LoVo (cell line): Measurements from ENCODE around the gene TRIM41.

Experiments
- DNase-seq: peaks from one replicate; pipeline ENCODE4 v3.0.0-alpha.2; 2016; ENCODE audit warnings: low spot score

TRIM41 gene

DNA sequence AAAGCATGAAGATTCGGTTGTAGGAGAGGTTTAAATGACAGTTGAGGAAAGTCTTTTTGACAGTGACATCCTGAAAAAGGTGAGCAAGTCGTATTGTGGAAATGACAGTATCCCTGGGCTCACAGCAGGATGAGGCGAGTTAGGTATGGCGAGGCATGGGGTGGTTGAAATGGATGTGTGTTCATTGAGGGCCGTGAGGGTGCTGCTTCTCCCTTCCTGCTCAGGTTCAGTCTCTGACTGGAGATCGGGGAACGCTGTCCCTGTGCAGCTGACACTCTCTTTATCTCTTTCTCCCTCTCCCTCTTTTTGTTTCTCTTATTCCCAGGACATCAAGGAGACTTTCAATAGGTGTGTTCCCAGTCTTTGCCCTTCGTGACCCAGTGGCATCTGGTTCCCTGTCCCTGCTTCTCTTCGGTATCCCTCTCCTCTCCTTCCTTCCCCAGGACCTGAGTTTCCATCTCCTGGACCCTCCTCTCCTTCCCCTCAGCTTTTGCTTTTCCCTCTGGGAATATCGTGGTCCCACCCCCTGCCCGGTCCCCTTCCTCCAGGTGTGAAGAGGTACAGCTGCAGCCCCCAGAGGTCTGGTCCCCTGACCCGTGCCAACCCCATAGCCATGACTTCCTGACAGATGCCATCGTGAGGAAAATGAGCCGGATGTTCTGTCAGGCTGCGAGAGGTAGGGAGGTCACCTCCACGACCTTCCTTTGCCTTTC, 10.2 kb downstream of the TRIM41 start:
- DNase-seq = no peak

DNA sequence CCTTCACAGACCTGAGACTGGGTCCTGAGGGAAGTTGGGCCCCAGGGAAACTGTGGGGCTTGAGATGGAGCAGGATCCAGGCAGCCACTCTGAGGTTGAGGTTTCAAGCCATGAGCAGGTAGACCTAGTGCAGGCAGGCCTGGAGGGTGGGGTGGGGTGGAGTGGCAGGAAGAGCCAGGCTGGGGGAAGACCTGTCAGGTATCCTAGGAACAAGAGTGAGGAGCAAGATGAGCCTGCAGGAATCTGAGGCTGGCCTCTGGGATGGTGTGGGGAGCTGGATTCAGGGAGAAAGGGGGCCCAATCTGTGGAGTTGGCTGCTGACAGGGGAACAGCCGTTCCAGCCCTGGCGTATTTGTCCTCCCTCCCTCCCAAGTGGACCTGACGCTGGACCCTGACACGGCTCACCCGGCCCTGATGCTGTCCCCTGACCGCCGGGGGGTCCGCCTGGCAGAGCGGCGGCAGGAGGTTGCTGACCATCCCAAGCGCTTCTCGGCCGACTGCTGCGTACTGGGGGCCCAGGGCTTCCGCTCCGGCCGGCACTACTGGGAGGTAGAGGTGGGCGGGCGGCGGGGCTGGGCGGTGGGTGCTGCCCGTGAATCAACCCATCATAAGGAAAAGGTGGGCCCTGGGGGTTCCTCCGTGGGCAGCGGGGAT, 10.8 kb downstream of the TRIM41 start:
- no peak for DNase-seq

DNA sequence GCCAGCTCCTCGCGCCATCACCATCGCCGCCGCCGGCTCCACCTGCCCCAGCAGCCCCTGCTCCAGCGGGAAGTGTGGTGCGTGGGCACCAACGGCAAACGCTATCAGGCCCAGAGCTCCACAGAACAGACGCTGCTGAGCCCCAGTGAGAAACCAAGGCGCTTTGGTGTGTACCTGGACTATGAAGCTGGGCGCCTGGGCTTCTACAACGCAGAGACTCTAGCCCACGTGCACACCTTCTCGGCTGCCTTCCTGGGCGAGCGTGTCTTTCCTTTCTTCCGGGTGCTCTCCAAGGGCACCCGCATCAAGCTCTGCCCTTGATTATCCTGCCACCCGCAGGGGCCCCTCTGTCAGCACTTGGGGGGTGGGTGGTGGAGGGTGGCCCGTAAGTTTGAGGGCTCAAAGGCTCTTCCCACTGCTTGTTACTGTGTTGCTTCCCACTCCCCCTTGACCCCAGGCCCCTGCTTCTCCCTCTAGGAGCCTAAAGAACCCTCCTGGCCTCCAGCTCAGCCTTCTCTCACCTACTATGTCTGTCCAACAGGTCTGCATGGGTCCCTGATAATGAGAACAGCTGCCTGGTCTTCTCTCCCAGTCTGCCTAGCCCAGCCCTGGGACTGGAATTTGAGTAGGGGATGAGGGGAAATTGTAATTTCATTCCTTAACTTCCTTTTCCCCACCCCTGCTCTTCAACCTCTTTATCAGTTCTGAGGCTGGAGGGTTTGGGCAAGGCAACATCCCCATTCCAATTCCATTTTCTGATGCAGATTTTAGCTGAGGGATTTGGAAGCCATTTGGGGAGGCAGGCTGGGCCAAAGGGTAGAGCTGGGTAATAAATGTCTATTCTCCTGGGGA, 11.6 kb downstream of the TRIM41 start:
- no peak for DNase-seq

DNA sequence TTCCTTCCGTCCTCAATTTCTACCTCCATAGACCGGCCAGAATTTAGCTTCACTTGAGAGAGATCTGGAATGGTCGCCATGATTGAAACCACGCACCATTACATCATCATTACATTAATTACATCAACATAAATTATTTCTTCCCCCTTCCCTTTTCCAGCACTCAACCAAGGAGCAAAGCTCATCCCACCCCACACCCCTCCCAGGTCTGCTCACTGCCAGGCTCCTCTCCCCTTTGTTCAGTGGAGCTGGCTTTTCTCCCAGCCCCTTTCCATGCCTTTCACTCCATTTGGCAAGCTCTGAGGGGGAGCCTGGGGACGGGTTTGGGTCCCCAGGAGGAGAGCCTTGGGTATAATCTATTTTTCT, 12.2 kb downstream of the TRIM41 start:
- DNase-seq = no peak

DNA sequence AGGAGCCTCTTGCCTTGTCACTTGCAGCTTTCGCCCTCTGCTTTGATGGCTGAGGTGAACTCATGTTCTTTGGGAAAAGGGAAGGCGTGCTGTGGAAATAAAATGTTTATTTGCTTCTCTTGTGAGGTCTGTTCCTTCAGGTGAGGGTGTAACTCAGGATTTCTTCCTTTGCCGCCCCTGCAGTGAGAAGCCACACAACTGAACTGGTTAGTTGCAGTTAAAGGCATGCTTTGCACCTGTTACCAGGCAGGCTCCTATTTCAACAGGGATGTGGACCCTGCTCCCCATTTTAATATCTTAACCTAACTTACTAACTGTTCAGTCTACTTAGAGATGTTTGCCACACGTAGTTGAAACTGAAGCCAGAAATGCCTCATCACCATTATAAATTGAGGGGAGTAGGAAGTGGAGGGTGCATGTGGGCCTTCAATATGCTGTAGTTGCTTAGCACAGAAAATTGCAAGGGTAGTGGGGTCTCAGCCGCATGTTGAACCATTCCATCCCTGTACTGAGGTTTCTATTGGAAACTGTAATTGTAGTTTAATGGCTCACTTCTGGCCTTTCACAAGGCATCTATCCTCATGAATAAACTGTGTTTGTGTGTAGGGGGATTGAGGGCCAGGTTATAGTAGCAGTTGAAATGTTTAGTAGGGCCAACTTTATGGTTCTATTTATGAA, 12.7 kb downstream of the TRIM41 start:
- no peak for DNase-seq

DNA sequence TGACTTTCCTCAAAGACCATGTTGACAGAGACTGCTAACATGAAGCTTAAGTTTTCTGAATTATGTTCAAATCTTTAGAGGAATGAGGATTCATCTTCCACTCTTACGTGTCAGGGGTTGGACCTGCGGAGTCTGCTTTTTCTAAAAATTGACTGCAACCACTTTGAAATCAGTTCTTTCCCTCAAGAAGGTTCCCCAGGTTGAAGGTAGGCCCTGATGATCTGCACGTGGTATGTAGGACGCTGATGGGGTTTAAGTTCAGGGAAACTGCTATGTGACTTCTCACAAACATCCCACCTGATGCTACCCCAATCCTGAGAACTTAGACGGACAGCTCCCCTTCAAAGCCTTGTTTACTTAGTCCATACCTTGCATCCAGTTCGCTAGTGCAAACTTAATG, 13.4 kb downstream of the TRIM41 start:
- no peak for DNase-seq

DNA sequence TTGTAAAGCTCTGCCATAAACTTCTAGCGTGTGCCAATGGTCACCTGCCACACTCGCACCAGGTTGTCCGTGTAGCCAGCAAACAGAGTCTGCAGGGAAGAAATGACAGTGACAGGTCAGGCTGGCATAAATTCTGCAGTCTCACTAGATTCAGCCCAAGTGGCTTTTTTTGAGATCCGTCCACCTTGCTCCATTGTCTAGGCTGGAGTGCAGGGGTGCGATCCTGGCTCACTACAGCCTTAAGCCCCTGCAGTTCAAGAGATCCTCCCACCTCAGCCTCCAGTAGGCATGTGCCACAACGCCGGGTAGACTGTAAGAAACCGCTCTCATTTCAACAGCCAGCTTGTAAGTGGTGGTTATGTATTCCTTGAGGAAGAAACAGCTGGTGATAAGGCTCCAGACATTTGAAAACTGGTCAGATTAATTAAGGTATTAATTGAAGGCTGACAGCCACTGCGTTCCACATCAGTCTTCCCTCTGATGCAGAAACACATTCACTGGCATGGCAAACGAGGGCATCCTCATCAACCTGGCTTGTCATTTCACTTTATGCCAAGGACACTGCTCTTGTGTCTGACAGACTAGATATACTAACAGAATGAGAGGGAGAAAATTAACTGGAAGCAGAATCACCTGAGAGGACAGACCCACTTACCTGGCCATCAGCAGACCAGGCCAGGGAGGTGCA, 14.0 kb downstream of the TRIM41 start:
- no peak for DNase-seq

DNA sequence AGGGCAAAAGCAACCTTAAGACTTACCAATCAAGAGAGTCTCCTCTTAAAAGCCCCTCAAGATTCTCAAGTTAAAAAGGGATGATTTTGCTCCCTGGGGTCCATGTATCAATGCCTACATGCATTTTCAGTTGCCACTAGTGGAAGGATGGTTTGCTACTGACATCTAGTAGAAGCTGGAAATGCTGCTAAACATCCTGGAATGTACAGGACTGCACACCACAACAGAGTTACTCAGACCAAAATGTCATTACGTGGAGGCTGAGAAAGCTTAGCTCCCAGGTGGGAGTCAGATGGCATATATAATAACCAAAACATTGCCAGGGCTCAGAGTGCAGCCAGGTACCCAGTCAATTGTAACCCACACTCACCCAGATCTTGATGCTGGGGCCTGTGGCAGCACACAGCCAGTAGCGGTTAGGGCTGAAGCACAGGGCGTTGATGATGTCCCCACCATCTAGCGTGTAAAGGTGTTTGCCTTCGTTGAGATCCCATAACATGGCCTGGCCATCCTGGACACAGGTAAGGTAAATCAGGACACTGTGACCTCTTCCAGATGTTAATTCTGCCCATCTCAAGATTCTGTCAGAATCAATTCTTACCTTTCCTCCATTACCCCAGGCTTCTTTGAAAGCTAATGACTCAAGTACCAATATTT, 14.8 kb downstream of the TRIM41 start:
- DNase-seq = no peak

DNA sequence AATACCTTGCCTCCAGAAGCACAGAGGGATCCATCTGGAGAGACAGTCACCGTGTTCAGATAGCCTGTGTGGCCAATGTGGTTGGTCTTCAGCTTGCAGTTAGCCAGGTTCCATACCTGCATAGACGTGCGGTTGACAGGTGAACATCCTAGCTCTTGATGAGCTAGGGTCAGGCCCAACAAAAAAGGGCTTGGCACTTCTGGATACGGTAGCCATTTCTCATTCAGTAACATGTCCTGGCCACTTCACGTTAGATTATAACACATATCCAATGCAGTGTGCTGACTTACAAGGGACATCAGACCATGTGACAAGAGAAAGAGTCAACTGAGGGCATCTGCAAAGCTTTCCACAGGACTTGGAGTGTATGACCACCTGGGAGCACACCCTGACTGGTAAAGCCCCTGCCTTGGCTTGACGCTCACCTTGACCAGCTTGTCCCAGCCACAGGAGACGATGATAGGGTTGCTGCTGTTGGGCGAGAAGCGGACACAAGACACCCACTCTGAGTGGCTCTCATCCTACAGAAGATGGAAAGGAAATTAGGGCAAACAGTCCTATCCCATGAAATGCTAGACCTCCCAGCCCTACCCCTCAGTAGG, 16.1 kb downstream of the TRIM41 start:
- DNase-seq = no peak

DNA sequence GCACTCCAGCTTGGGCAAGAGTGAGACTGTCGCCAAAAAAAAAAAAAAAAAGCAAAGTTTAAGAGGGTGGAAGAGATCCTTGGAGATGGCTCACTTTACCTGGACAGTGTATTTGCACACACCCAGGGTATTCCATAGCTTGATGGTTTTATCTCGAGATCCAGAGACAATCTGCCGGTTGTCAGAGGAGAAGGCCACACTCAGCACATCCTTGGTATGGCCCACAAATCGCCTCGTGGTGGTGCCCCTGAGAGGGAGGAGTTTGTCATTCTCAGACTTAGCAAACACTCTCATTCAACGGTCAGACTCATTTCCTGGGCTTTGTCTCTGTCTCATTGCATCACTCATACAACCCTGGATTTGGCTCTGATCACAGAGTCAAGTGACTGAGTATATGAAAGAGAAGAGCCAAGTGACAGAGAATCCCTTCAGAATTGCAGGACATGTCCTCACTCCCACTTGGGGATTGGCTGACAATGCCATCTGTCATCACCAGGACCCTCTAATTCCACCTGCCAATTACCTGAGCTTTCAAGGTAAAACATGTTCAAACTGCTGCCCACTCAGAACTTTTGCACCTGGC, 18.4 kb downstream of the TRIM41 start:
- DNase-seq = no peak

DNA sequence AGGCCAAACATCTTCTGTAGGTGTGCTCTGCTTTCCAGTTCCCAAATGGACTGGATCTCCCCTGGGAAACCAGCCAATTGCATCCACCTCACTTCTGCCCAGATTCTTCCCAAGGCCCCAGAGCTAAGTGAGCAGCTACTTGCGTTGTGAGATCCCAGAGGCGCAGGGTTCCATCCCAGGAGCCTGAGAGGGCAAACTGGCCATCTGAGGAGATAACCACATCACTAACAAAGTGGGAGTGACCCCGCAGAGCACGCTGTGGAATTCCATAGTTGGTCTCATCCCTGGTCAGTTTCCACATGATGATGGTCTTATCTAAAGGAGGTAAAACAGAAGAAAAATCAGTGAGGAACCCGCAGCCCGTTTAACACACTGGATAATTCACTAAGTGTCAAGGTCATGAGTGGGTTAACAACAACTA, 19.0 kb downstream of the TRIM41 start:
- no peak for DNase-seq

DNA sequence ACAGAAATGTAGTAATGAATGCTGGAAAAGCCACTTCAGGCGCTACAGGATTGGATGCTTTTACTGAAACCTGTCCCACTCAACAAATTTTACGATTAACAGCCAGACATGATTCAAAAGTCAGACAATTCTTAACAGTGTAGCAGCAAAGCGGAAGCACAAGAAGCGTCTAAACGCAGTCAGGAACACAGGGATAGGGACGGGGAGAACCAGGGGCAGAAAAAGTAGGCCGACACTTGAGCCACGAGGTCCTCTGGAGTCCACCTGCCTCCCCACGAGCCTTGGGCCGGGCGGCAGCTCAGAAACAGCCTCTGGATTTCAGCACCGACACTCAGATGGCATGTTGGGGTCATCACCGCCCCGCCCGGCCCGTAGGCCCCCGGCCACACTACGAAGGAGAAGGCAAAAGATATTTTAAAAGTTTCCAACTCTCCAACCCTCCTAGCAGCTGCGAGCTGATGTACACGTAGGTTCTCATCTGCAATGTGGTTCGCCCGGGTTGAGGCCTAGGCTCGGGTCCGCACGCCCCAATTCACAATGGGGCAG, 20.0 kb downstream of the TRIM41 start:
- no peak for DNase-seq

DNA sequence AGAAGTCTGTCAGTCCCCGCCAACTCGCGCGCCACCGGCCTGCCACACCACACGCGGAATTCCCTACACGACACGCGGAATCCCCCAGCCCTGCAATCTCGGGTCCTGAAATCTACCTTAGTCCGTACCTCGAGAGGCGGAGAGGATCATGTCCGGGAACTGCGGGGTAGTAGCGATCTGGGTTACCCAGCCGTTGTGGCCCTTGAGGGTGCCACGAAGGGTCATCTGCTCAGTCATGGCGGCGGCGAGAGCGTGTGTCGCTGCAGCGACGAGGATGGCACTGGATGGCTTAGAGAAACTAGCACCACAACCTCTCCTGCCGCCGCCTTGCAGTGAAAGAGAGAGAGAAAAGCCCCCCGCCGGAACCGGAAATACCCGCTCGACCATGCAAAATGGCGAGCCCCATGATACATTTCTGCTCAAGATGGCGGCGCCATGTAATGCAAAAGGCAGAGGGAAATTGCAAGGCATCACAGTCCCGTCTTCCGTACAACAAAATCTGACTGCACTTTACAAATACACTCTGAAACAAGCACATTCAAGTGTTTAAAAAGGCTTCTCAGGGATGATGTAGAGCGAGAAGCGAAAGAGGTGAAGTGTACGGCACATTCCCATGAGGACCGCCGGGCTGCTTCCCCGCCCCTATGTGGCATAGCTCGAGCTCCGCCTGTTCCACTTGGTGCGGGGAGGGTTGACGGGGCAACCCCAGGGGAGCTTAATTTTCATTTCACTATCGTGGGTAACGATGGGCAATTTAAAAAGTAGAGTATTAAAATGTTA, 20.7 kb downstream of the TRIM41 start, which contains the start of gene RACK1:
TSS of gene RACK1 (minus strand) at position 343 of the 780 bp plus-strand sequence. CDS start at position 237, 106 bp downstream.
- peak; percentile 90 for DNase-seq

DNA sequence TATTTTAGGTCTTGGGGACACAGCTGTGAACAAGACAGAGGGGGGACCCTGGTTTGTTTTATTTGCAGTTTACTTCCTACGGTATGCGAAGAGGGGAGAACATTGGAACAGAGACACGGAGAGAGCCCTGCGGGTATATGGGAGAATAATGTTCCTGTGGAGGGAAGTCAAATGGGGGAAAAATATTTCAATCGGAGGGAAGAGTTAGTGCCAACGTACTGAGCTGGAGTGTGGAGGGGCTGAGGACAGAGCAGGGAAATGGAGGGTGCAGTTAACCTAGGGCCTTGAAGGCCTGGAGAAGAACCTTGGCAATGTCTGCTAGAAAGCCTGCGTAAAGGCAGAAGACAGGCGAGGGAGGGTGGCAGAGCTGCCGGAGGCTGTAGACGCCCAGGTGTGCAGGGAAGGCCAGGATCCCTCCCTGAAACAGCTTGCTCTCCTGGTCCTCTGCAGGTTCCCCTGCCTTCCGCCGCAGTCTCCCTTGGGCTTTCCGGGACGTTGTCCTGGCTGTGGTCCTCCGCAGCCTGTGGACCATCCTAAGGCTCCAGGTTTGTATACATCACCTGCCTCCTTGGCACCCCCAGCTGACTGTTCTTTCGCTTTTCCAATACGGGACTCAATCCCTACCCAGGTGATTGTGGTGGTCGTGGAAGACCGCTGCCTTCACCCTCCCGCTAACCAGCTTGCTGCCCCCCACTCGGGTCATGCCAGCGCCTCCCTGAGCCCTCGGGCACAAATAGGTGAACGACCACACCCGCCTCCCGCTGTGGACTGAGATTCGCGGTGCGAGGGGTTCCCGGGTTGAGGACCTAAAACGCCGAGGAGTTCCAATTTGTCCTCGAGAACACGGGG, 22.6 kb downstream of the TRIM41 start:
- no peak for DNase-seq

DNA sequence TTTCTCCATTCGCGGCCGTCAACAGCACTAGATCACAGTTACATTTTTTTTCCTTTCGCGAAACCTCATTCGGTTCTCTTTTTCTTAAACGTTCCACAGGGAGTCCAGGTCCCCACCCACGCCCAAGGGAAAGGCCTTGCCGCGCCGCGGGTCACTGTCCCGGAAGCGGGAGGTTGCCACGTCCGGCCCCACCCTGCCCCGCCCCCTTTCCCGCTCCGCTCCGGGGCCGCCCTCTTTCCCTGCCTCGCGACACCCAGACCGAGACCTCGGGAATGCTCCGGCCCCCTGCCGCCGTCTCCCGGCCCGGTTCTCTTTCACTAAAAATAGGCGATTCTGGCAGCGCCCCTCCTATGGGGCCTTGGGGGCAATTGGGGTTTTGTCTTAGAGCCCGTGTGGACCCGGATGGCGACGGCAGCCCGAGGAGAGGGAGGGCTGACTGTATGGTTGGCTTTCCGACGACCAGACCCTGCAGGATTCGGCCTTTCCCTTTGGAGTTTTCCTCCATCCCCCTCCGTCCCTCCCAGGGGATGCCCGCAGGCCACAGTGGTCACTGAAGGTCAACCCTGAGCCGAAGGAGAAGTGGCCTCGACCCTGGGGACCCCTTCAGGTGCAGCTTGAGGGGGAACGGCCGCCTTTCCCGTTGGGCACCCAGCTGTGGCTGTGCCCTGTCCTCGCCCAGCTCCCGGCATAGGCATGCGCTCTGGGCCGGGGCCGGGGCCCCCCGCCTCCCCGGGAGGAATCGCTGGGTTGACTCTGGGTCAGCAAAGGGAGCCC, 23.4 kb downstream of the TRIM41 start:
- DNase-seq = peak; percentile 92

DNA sequence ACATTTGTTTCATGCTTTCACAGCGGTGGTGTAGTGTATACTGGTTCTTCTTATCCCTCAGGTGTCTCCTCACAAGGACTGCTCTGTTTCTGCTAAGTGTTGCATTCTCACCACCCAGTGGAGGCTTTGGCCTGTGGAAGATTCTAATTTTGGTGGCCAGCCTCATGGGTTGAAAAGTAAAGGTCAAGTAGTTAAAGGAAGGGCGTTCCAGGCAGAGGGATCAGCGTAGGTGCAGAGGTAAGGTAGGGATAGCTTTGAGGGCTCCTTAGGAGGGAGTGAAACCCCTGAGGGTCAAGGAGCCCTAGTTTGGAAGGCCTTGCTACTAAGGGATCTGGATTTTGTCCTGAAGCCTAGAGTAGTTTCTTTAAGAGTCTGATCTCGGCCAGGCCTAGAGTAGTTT, 25.2 kb downstream of the TRIM41 start:
- DNase-seq = no peak

DNA sequence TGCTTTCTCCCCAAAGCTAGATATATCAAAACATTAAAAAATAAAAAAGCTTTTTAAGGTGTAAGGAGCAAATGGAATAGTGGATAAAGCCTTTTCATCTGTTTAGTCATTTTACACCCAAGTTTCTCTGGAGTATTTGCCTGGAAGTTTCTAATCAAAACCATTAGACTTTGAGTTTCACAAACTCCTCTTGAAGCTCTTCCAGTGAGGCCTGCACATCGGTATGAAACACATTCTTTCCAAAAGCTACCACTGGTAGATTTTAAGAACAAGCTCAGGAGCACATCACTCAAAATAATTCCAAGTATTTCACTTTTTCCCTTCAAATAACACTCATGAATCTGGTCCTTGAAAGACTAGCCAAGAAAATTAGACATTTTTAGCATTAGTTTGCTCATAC, 32.2 kb downstream of the TRIM41 start:
- DNase-seq = no peak
